ENCODE data around the gene DIS3L. TPM values are rescaled to one million over a fixed set of nuclear protein-coding genes. Genes with fewer than 3 reads are reported as not detected.

Gene DIS3L
- total and polyA plus RNA-seq, 2 of the 13 experiments (the other 11 are each of a cell fraction or from before 2014, with no cell fraction given): 21.0 to 50.5 TPM

GRCh38 chr15:66251790-66252684 is 41.3 kb upstream of the DIS3L start:
- Histone ChIP-seq H4K20me1 (ENCODE audit: insufficient read depth, low read length) (peaks cover 7% of the 10 kb centered on the region; the same call in 1 of the 2 replicates), H3K4me2 (ENCODE audit: low read depth, low read length) (peak overlapping the region; percentile 98), H3K9me3 (ENCODE audit: low read length) (no peaks in the 10 kb centered on the region), H3K4me3 (replicated peaks in 1 of 3; ENCODE audit: insufficient read depth in 1 of 3, low read depth in 2 of 3, low read length in 3 of 3) (peak overlapping the region; percentile 53 to 69 (median 54)), H3K4me1 (ENCODE audit: insufficient read depth, low read length) (peaks cover 20% of the 10 kb centered on the region), H3K9ac (ENCODE audit: insufficient read depth, low read depth, low read length) (no peak overlapping the region), H3K27me3 (ENCODE audit: control insufficient read depth in 1 of 2, insufficient read depth in 2 of 2, low read length in 2 of 2) (peaks cover 25 to 87% of the 10 kb centered on the region in 2 experiments), H3K79me2 (ENCODE audit: insufficient read depth, low read length) (no peaks in the 10 kb centered on the region), H2AFZ (ENCODE audit: low read length) (no peak overlapping the region), H3K36me3 (replicated peaks in 1 of 2; ENCODE audit: control insufficient read depth in 1 of 2, insufficient read depth in 2 of 2, low read length in 2 of 2) (no peaks in the 10 kb centered on the region), H3K27ac (ENCODE audit: extremely low read length, insufficient read depth, low read length) (no peak overlapping the region)
- in situ Hi-C loops (cut with HindIII; ENCODE audit: extremely low pct_ligation_motif_present, low pct_unique_long_range_greater_than_20kb) (loop anchor here (5.0 kb wide), 1 partner anchor 35 kb away; no protein-coding TSS in a partner anchor), intact Hi-C loops (cut with micrococcal nuclease; ENCODE audit: unreplicated experiment) (no loop called here)
- ATAC-seq: peak; percentile 91
- BruUV-seq (replicated peaks): no TSS peak
- peak; percentile 7 for DNase-seq (ENCODE audit: low spot score)
- POLR2A ChIA-PET: no interaction called here
- CTCF ChIA-PET (ENCODE audit: low intra/inter-chr PET ratio, low total read pairs): no interaction called here
- 11% methylated on average over 19 of the region's 72 CpGs for WGBS (ENCODE audit: low lambda C conversion rate)
- FAIRE-seq: no peak
- TF ChIP-seq SMYD3 (CRISPR knock-in tag; IDR thresholded peaks at IDR 0.05) (no peak), ZNF839 (CRISPR knock-in tag; IDR thresholded peaks at IDR 0.05; ENCODE audit: borderline replicate concordance) (no peak), ZNF282 (IDR thresholded peaks at IDR 0.05; ENCODE audit: partially characterized antibody) (no peak), ZNF530 (CRISPR knock-in tag; IDR thresholded peaks at IDR 0.05; ENCODE audit: low read depth) (no peak), NFKB2 (CRISPR knock-in tag; IDR thresholded peaks at IDR 0.05; ENCODE audit: borderline replicate concordance) (0 out of 2 replicates have a peak, but pooled peaks have one; percentile 17), ZSCAN20 (CRISPR knock-in tag; IDR thresholded peaks at IDR 0.05; ENCODE audit: borderline replicate concordance) (no peak), ZNF101 (CRISPR knock-in tag; IDR thresholded peaks at IDR 0.05; ENCODE audit: borderline replicate concordance, low read depth) (no peak), THYN1 (CRISPR knock-in tag; IDR thresholded peaks at IDR 0.05; ENCODE audit: borderline replicate concordance, low read depth) (no peak), FOSL2 (CRISPR knock-in tag; IDR thresholded peaks at IDR 0.05) (0 out of 2 replicates have a peak, but pooled peaks have one; percentile 14), POLR2AphosphoS2 (IDR thresholded peaks at IDR 0.05; ENCODE audit: low read depth, low read length) (no peak), MTERF4 (CRISPR knock-in tag; IDR thresholded peaks at IDR 0.05) (no peak), PREB (CRISPR knock-in tag; IDR thresholded peaks at IDR 0.05) (no peak), DMAP1 (CRISPR knock-in tag; IDR thresholded peaks at IDR 0.05) (no peak), SP5 (CRISPR knock-in tag; IDR thresholded peaks at IDR 0.05; ENCODE audit: borderline replicate concordance, low read depth) (no peak), AHR (CRISPR knock-in tag; IDR thresholded peaks at IDR 0.05) (no peak), PAWR (CRISPR knock-in tag; IDR thresholded peaks at IDR 0.05; ENCODE audit: borderline replicate concordance) (no peak), RARG (CRISPR knock-in tag; IDR thresholded peaks at IDR 0.05; ENCODE audit: low read depth) (no peak), MYC (CRISPR knock-in tag; IDR thresholded peaks at IDR 0.05; ENCODE audit: borderline replicate concordance) (no peak), STAG1 (CRISPR knock-in tag; IDR thresholded peaks at IDR 0.05) (peak; percentile 53), KDM2A (CRISPR knock-in tag; IDR thresholded peaks at IDR 0.05; ENCODE audit: borderline replicate concordance, low read depth) (peak; percentile 19; the same call in 1 of the 2 replicates), FOXC1 (CRISPR knock-in tag; IDR thresholded peaks at IDR 0.05; ENCODE audit: borderline replicate concordance) (no peak)
- TF ChIP-seq, protein P1, sequence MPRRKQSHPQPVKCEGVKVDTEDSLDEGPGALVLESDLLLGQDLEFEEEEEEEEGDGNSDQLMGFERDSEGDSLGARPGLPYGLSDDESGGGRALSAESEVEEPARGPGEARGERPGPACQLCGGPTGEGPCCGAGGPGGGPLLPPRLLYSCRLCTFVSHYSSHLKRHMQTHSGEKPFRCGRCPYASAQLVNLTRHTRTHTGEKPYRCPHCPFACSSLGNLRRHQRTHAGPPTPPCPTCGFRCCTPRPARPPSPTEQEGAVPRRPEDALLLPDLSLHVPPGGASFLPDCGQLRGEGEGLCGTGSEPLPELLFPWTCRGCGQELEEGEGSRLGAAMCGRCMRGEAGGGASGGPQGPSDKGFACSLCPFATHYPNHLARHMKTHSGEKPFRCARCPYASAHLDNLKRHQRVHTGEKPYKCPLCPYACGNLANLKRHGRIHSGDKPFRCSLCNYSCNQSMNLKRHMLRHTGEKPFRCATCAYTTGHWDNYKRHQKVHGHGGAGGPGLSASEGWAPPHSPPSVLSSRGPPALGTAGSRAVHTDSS (CRISPR knock-in tag; conservative IDR thresholded peaks at IDR 0.05): no peak

Data from HepG2 (cell line).